ENCODE data around the gene SRI.

DNA sequence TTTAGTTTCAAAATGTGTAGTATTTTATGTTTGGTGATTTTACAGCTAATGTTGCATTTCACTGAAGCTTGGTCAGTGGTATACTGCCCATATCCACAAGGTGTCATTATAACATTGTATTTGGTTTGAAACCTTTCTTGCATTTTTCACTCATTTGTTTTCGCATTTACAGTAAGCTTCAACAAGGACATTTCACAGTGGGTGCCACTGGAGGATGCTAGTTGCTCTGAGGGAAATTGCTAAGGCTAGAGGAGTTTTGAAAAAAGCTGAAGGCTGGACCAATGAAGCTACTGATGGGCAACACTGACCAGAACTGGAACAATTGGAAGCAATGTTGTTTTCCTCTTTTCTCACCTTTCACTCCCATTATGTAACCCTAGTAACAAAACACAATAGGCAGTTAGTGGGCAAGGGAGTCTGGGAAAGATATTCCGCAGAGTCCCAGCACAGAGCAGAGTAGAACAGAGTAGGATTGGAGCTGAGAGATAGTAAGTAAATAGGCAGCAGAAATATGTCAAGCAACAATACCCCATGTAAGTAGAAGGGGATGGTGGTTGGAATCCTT, 23.6 kb upstream of the SRI start:
- TF ChIP-seq, protein P1, sequence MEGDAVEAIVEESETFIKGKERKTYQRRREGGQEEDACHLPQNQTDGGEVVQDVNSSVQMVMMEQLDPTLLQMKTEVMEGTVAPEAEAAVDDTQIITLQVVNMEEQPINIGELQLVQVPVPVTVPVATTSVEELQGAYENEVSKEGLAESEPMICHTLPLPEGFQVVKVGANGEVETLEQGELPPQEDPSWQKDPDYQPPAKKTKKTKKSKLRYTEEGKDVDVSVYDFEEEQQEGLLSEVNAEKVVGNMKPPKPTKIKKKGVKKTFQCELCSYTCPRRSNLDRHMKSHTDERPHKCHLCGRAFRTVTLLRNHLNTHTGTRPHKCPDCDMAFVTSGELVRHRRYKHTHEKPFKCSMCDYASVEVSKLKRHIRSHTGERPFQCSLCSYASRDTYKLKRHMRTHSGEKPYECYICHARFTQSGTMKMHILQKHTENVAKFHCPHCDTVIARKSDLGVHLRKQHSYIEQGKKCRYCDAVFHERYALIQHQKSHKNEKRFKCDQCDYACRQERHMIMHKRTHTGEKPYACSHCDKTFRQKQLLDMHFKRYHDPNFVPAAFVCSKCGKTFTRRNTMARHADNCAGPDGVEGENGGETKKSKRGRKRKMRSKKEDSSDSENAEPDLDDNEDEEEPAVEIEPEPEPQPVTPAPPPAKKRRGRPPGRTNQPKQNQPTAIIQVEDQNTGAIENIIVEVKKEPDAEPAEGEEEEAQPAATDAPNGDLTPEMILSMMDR (IDR thresholded peaks at IDR 0.05) = peak; percentile 72
- TF ChIP-seq TCF7L2 (IDR thresholded peaks at IDR 0.05; ENCODE audit: low read depth, low read length) = no peak

Measured in Panc1 (cell line).